Hepatocyte (in vitro differentiated cells): ENCODE measurements around the gene EXTL1.

Experiments
- EZH2 ChIP-seq: fragments of 200-600 bp; sonication (generic); IDR thresholded peaks from 2 replicates; pipeline ENCODE4 v1.6.1; 2016; ENCODE audit warnings: antibody characterized with exemption, mild to moderate bottlenecking, borderline replicate concordance
- EZH2phosphoT487 ChIP-seq: fragments of 200-600 bp; sonication (generic); IDR thresholded peaks from one replicate; pipeline ENCODE4 v1.6.1; 2018; ENCODE audit warnings: antibody characterized with exemption, mild to moderate bottlenecking, low read depth, moderate library complexity; ENCODE audit not compliant: unreplicated experiment, severe bottlenecking
- TF ChIP-seq, protein P1 (sequence below): fragments of 200-600 bp; sonication (generic); IDR thresholded peaks from 2 replicates; pipeline ENCODE4 v1.5.1; 2016; ENCODE audit warnings: antibody characterized with exemption, mild to moderate bottlenecking; ENCODE audit not compliant: poor library complexity

DNA sequence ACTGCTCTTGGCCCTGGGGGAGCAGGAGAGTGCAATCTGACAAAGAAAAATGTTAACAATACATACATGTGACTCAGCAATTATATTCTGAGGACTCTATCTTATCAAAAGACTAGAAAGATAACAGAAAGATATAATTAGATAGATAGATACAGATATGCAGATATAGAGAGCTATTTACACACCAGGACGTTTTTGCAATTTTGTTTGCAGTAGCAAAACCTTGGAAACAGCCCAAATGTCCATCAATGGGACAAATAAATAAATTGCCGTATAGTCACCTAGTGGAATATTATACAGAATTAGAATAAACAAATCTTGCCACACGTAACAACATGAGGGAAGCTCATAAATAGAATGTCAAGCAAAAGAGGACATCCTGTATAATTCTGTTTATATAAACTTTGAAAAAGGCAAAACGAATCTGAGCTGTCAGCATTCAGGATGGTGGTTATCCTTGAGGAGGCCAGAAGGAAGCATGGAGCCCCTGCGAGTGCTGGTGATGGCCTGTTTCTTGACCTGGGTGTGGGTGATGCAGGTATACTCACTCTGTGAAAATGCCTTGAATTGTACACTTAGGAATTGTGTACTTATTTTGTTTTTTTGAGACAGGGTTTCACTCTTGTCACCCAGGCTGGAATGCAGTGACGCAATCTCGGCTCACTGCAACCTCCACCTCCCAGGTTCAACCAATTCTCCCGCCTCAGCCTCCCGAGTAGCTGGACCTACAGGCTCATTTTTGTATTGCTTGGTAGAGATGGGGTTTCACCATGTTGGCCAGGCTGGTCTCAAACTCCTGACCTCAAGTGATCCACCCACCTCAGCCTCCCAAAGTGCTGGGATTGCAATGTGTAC is 58.6 kb downstream of the EXTL1 start:
- TF ChIP-seq, protein P1, sequence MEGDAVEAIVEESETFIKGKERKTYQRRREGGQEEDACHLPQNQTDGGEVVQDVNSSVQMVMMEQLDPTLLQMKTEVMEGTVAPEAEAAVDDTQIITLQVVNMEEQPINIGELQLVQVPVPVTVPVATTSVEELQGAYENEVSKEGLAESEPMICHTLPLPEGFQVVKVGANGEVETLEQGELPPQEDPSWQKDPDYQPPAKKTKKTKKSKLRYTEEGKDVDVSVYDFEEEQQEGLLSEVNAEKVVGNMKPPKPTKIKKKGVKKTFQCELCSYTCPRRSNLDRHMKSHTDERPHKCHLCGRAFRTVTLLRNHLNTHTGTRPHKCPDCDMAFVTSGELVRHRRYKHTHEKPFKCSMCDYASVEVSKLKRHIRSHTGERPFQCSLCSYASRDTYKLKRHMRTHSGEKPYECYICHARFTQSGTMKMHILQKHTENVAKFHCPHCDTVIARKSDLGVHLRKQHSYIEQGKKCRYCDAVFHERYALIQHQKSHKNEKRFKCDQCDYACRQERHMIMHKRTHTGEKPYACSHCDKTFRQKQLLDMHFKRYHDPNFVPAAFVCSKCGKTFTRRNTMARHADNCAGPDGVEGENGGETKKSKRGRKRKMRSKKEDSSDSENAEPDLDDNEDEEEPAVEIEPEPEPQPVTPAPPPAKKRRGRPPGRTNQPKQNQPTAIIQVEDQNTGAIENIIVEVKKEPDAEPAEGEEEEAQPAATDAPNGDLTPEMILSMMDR: no peak
- no peak for TF ChIP-seq EZH2
- TF ChIP-seq EZH2phosphoT487: no peak
